IPS-NIHi11 (cell line): ENCODE measurements around the gene SPC24.

ENCODE experiments used
- DNase-seq: peaks from one replicate; pipeline ENCODE4 v3.0.0; 2012; ENCODE audit warnings: mixed read lengths, low spot score

SPC24 gene, protein sequence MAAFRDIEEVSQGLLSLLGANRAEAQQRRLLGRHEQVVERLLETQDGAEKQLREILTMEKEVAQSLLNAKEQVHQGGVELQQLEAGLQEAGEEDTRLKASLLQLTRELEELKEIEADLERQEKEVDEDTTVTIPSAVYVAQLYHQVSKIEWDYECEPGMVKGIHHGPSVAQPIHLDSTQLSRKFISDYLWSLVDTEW

DNA sequence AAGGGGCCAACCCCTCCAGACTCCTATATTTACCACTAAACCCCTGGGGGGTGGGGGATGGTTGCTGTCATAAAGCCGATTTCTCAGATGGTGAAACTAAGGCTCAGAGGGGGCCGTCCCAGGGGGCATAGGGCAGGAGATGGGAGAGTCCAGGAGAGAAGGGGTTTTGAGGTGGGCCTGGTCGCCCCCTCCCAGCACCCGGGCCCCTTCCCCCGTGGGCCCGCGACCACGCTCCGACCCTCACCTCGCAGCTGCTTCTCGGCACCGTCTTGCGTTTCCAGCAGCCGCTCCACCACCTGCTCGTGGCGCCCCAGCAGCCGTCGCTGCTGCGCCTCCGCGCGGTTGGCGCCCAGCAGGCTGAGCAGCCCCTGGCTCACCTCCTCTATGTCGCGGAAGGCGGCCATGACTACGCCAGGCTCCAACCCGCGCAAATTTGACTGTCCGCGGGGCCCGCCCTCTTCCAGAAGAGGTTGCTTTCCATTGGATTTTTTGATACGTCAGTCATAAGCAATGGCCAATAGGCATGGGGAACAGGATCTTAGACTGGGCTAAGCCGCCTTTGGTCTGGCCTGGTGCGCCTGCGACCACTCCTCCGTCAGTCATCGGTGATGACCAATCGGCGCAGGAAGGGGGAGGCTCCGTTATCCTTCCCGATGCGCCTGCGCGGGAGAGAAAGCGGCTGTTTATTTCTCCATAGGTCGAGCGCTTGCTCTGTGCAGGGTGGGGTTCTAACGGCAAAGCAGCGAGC is at the start of gene SPC24:
Gene SPC24 (minus strand): TSS at position 410 of the 748 bp plus-strand sequence. CDS start 6 bp downstream, at position 404.
- DNase-seq, result peak; percentile 100

DNA sequence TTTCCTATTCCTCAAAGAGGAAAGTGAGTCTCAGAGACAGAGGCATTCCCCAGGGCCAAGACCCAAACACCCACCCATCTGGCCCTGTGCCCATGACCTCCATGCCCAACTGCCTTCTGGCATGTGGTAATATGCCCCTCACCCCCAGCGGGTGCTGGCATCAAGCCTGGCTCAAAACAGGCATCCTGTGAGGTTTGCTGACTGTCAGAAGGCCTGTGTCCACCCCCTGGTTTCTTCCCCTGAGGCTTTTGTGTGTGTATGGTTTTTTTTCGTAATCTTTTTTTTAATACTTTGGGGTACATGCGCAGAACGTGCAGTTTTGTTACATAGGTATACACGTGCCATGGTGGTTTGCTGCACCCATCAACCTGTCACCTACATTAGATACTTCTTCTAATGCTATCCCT is 49.4 kb upstream of the SPC24 start:
- DNase-seq, result no peak

DNA sequence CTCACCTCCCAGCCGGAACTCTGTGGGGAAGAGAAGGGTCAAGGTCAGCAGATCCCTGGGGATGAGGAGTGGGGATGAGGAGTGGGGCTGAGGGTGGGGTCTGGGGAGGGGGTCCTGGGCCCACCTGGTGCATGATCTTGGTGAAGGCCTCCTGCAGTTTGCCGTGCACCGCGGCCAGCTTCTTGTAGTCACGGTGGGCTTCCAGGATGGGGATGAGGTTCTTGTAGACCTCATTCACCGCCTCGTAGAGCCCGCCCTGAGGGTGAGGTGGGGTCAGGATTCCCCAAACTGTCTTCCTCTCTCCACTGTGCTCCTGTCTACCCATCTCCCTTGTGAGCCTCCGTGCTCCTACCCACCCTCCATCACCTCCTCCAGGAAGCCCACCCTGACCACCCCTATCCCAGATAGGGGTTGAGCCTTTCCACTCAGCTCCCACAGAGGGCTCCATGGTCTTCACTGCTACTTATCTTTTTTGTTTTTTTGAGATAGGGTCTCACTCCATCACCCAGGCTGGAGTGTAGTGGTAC is 48.6 kb upstream of the SPC24 start:
- DNase-seq, result no peak

DNA sequence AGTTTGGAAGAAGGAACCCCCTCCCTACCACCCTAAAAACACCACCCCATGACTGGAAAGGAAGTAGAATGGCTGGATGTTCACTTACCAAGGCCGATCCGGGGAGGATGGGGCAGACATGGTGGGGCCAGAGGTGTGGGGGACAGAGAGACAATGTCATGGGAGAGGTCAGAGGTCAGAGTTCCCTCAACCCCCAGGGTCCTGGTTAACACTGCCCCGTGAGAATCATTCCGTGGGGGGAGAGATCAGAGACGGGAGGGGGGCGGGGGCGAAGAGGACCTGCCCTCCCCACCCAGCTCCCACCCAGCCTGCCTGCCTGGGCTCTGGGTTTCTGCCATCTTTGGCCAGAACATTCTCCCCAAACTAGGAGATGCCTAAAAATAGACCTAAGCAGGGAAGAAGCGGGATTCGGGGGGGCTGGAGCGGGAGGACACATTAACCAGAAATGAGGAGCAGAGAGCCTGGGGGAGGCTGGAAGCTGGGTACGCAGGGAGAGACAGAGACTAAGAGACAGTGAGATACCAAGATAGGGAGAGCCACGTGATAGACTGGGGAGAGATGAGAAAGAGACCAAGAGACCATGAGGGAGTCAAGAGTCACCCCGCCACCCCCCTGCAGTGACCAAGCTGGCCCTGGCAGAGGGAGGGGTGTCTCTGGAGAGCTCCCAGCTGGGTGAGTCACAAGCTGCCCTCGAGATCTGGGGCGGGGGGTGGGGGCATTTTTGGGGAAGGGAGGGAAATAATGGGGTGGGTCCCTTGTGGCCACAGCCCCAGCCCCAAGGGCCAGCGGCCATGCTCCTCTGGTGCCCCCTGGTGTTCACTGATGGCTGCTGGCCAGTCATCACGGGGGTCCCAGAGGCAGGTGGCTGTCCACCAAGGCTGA is 47.9 kb upstream of the SPC24 start:
- DNase-seq, result peak; percentile 94

DNA sequence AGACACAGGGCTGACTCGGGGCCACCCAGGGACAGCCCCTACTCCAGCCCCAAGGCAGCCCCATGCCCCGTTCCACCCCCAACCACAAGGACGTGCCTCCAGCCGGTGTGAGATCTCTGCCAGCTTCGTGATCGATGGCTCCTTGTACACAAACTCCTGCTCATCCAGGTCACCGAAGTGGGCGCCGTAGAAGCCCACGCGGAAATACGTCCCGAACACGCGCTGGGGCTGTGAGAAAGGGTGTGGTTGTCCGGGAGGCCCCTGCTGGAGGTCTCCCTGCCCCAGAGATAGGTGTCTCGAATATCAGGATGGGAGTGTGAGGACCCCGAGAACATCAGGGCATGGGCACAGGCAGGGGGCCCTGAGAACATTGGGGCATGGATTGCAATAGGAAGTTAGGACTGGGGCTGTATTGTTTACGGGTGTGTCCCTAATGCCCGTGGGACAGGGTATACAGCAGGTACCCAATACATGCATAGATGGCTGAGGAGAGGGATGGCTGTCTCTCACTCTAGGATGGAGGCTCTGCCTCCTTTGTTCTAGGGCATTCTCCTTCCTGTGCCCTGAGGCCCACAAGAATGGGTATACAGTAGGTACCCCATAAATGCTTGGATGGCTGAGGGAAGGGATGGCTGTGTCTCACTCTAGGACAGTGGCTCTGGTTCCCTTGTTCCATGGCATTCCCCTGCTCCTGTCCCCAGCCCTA is 47.1 kb upstream of the SPC24 start:
- no peak for DNase-seq

DNA sequence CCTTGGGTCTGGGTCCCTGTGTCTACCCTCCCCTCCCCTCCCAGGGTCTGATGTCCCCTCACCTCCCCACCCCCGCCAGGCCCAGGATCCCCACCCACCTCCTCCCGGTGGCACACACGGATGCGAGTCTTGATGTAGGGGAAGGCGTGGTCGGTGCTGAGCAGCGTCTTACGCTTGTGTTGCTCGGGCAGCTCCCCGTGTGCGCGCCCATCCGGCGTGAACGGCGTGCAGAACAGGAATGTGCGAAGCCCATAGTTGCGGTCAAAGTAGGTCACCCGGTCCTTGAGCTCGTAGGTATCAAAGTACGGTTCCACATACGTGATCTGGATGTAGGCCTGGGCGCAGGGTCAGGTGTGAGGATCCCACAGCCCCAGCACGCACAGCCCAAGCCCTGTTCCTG is 46.2 kb upstream of the SPC24 start:
- no peak for DNase-seq

DNA sequence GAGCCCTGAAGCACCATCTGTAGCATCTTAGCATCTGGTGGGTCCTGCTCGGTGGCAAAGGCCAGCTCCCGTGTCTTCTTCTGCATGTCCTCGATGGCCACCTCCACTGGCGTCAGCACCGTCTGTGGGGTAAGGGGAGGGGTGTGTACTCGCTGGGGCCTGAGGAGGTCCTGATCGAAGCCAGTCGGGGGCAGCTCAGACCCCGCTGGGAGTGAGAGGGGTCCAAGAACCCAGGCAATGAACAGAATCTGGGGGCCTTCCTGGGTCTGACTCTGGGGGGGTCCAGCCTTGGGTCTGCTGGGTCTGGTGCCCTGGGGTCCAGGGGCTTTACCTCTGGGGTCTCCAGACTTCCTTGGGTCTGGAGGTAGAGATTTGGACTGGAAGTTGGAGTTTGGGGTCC is 45.3 kb upstream of the SPC24 start:
- DNase-seq, result no peak

DNA sequence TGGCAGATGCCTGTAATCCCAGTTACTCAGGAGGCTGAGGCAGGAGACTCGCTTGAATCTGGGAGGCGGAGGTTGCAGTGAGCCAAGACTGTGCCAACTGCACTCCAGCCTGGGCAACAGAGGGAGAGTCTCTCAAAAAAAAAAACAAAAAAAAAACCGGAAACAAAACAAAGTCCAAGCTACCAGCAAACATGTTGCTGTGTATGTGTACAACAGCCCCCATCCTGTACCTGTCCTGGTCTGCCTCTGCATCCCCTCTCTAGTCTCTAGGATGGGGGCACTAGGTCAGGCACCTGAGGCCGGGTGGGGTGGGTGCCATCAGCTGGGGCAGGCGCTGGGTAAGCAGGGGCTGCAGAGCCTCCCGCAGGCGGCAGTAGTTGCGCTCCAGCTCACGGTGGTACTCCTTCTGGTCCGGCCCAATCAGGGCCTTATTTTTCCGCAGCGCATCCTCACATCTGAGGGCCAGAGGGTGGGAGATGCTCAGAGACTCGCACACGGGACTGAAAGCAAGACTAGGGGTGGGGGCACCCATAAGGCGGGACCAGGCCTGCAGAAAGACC is 44.5 kb upstream of the SPC24 start:
- DNase-seq, result no peak

DNA sequence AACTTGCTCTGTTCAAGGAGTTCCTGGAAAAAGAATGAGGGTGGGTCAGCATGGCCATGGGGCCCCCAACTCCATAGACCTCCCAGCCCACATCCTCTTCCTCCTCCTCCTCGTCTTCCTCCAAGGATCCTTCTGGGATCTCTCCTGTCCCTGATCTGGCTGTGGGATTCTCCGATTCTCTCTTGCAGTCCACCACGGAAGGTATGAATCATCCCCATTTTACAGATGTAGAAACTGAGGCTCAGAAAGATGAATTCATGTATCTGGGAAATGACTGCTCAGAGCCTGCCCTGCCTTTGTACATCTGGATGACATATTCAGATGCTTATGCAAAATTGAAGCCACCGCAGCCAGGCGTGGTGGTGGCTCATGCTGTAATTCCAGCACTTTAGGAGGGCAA is 43.9 kb upstream of the SPC24 start:
- DNase-seq, result no peak

DNA sequence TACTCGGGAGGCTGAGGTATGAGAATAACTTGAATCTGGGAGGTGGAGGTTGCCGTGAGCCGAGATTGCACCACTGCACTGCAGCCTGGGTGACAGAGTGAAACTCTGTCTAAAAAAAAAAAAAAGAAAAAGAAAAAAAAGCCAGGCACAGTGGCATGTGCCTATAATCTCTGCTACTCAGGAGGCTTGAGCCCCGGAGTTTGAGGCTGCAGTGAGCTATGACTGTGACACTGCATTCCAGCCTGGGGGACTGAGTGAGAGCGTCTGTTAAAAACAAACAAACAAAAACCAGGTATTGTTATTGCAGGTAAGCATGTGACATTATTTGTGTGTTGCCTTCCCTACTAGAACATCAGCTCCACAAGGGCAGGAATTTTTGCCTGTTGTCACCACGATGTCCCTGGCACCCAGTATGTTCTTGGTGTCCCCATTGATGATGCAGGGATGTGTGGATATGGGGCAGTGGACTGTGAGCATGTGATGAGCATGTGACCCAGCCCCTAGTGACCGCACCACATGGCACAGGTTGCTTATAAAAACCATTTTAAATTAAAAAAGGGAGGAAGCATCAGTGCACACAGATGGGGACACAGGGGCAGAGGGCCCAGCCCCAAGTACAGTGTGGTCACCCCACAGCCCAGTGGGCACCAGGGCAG is 43.3 kb upstream of the SPC24 start:
- DNase-seq, result no peak

DNA sequence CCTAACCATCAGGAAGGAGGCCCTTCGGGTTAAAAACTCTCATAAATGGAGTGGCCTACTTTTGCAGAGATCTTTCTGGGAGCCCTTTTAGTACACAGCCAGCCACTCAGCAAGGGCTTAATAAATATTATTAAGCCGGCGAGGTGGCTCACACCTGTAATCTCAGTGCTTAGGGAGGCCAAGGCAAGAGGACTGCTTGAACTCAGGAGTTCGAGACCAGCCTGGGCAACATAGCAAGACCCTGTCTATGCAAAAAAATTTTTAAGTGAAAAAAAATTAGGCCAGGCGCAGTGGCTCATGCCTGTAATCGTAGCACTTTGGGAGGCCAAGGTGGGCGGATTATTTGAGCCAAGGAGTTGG is 42.6 kb upstream of the SPC24 start:
- no peak for DNase-seq

DNA sequence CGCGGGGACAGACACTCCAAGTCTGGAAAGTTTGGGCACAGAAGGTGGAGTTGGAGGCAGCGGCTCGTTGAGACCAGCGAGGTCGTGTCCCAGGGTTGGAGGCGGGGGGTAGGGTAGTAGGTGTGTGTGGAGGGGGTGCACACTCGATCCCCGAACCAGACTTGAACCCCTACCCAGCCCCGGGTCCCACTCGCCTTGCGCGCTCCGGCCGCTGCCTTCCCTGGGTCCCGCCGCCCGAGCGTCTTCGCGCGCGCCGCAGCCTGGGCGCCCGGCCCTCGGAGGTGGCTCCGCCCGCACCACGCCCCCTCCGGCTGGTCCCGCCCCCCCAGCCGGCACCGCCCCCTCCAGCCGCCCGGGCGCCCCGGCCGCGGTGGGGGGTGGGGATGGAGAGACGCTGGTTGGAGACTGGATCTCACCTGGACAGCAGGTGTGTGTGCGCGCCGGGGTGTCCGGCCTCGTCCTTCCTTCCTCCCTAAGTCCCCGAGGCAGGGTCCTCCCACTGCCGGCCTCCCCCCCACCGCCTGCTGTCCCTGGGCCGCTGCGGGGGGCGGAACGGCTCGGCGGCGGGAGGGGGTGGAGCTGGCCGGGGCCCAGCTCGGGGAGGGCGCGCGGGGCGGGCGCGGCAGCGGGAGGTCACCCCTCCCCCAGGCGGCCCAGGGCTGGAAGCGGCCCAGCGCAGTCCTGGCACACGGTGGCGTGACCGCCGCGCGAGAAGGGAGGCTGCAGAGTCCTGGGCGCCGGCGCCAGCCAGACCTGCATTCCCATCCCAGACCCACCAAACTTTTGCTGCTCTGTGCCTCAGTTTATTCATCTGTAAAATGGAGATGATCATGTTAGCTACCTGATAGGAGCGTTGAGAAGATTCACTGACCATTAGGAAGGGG is 42.0 kb upstream of the SPC24 start, which contains the start of gene KANK2:
Gene KANK2 (minus strand): TSS at position 255 of the 884 bp plus-strand sequence. CDS start 3,034 bp downstream, outside the sequence.
- peak; percentile 100 for DNase-seq

DNA sequence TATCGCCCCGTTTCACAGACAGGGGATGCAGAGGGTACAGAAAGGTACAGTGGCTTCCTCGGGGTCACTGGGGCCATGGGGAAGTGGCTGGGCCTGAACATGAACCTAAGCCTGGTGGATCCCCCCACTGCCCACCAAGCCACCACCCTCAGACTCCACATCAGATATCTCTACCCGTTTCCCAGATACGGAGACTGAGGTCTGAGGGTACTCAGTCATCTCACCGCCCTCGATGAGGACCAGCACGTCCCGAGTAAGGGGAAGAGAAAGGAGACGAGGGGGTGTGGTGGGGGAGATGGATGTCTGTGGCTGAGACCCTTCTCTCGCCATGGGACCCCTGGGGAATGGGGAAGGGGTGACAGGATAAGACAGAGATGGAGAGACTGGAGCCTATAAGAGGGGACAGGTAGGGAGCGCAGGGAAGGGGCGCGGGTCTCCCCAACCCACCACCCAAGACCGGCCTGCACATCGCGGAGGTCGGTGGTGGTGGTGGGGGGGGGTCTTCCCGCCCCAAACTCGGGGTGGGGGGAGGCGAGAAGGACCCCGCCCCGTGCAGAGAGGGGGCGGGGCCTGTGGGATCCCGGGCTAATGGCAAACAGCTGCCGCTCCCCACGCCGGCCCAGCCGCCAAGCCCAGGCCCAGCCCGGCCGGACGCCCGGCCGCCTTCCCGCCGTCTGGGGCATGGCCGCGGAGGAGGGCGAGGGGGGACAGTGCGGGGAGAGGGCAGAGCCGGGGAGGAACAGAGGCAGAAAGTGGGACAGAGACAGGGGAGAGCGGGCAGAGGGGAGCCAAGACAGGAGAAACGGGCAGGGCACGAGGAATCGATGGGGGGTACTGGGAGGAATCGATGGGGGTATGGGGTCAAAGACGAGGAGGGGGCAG is 41.1 kb upstream of the SPC24 start:
- DNase-seq, result peak; percentile 88

DNA sequence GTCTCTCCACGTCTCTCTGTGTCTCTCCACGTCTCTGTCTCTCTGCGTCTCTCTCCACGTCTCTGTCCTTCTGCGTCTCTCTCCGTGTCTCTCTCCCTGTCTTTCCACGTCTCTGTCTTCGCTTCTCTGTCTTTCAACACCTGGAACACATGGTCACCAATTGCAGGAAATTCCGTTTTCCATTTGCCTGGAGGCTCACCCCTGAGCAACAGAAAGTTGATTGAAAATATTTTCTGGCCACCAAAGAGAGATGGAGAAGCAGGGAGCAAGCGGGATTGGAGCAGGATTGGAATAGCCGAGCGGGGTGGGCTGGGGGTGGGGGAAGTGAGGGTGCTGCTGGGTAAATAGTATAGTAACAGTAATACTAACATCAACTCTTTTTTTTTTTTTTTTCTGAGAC is 40.1 kb upstream of the SPC24 start:
- DNase-seq, result no peak

DNA sequence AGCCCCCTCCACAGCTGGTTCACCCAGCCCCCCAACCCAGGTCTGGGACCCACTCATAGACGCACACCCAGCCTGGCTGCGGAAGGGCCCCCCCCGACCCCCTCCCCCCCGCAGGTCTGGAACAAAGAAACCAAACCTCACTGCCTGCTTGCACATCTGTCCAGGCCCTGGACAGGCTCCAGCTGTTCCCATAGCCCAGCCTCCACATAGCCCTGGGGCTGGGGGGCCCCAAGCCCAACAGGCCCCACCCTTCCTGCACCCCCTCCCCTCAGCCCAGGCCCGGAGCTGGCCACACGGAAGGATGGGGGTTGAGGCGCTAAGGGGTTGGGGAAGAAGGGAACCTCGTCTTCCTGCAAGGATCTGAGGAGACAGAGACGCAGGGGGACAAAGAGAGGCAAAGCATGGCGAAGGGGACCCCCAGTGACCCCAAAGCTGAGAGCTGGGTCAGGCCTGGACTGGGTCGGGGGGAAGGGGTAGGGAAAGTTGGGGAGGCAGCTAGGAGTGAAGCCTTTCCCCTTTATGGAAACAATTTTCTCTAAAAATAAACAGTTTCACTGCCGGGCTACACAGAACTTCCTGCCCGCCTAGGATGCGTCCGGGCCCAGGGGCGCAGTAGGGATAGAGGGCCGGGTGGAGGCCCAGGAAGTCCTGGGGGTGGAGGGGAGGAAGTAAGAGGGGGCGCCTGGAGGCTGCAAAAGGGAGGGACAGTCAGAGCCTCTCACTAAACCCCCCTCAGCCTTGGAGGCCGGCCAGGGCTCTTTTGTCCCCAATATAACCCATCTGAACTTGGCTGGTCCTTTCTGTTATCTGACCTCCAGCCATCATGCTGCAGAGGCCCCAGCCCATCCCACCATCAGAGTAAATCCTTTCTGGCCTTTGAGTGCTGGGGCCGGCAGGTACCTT is 39.3 kb upstream of the SPC24 start:
- no peak for DNase-seq

DNA sequence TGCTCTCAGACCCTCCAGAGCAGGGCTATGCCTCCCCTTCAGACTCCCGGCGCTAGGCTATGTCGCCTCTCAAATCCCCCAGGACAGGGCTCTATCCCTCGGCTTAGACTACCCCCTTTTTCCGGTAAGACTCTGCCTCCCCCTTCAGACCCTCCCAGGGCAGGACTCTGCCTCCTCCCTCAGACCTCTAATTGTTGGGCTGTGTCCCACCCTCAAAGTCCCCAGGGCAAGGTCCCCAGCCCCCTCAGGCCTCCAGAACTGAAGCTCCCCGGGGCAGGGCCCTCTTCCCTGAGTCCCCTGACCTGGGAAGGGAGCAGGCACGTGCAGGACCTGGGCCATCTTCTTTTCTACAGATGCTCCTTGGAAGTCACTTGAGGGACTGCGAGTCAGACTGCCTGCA is 38.6 kb upstream of the SPC24 start:
- DNase-seq, result no peak

DNA sequence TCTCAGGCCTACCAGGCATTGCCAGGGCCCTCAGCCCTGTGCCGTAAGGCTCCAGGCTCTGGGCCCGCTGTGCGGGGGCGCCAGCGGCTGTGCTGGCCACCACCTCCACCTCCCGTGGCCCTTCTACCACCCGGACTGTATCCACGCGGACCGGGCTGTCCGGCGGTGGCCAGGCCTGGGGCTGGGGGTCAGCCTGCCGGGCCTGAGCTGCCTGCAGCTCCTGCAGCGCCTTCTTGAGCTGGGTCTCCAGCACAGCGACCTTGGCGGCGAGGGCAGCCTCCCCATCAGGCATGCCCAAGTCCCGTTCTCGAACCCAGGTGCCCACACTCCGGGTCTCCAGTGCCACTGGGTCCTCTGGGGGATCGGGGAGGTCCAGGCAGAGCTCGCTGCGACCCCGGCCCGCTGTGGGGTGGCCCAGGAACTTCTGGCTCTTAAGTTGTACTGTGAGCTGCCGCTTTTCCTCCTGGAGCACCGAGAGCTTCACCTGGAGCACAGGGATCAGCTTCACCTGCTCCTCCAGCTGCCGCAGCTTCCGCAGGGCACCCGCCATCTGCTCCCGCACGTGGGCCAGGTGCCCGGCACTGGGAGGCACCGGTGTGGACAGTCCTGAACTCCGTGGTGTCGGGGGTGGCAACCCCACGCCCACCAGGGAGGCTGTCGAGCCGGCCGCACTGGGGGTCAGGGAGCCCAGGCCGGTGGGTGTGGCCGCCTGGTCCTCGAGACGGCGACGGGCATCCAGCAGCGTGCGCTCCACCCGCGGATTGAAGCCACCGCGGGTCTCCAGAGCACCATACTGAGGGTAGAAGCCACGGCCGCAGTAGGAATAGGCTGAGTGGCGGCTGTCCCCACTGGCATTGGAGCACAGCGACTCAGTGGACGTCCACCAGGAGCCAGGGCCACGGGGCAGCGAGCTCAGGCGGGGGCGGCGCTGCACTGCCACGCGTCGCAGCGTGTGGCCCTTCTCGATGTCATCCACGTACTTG is 37.7 kb upstream of the SPC24 start:
- DNase-seq, result no peak
